GM19099 (cell line): ENCODE results near the gene KCTD5.
A peak's percentile ranks its signal among the peaks of the same experiment; 100 is the strongest.

Source experiments
- POLR2A ChIP-seq: IDR thresholded peaks from 3 replicates; pipeline ENCODE4 v1.6.1; 2011; ENCODE audit warnings: low read depth; ENCODE audit not compliant: insufficient read length; ENCODE audit errors: extremely low read depth

Gene KCTD5

GRCh38 chr16:2682209-2683021 lies at the start of gene KCTD5:
Gene KCTD5, plus strand, starts transcription at chr16:2682523. Its CDS starts 26 bp downstream, at chr16:2682549.
- peak; percentile 96 for TF ChIP-seq POLR2A

- no peak for TF ChIP-seq POLR2A
These were observed 25.3 kb upstream of the KCTD5 start for GRCh38 chr16:2656985-2657384.

- TF ChIP-seq POLR2A: no peak
These were observed 18.5 kb upstream of the KCTD5 start for GRCh38 chr16:2663553-2664546.

GRCh38 chr16:2664574-2664982 lies 17.7 kb upstream of the KCTD5 start:
- no peak for TF ChIP-seq POLR2A

GRCh38 chr16:2671741-2672140 lies 10.6 kb upstream of the KCTD5 start:
- no peak for TF ChIP-seq POLR2A

- peak; percentile 47 for TF ChIP-seq POLR2A
These were observed 9.0 kb upstream of the KCTD5 start for GRCh38 chr16:2673066-2673999.

GRCh38 chr16:2675021-2675420 lies 7.3 kb upstream of the KCTD5 start:
- TF ChIP-seq POLR2A: no peak

GRCh38 chr16:2675714-2676113 lies 6.6 kb upstream of the KCTD5 start:
- no peak for TF ChIP-seq POLR2A

- no peak for TF ChIP-seq POLR2A
These were observed 4.7 kb downstream of the KCTD5 start for GRCh38 chr16:2686912-2687507.

- TF ChIP-seq POLR2A: no peak
These were observed 5.4 kb downstream of the KCTD5 start for GRCh38 chr16:2687531-2688308.

GRCh38 chr16:2689968-2690801 lies 7.9 kb downstream of the KCTD5 start:
- no peak for TF ChIP-seq POLR2A

- no peak for TF ChIP-seq POLR2A
These were observed 8.5 kb downstream of the KCTD5 start for GRCh38 chr16:2690852-2691251.

GRCh38 chr16:2691491-2692248 lies 9.3 kb downstream of the KCTD5 start:
- no peak for TF ChIP-seq POLR2A
